Tibial nerve (tissue), 4 donors: ENCODE data around the gene RUSF1.

Experiments
- EP300 ChIP-seq, 2 donors: sonication (generic); formaldehyde crosslinking; IDR thresholded peaks; one replicate each; pipeline ENCODE4 v1.6.1; 2017; ENCODE audit warnings: antibody characterized with exemption in 2 of 2, mild to moderate bottlenecking in 1 of 2
- TF ChIP-seq, protein P1 (sequence below), 5 experiments: fragments of 200-600 bp in 3 of 5; fragments of 450-650 bp in 2 of 5; sonication (generic) in 3 of 5; IDR thresholded peaks; one replicate each; pipeline ENCODE4 v1.5.1; 2016 to 2019; ENCODE audit warnings: antibody characterized with exemption in 5 of 5, mild to moderate bottlenecking in 3 of 5, moderate library complexity in 2 of 5

DNA sequence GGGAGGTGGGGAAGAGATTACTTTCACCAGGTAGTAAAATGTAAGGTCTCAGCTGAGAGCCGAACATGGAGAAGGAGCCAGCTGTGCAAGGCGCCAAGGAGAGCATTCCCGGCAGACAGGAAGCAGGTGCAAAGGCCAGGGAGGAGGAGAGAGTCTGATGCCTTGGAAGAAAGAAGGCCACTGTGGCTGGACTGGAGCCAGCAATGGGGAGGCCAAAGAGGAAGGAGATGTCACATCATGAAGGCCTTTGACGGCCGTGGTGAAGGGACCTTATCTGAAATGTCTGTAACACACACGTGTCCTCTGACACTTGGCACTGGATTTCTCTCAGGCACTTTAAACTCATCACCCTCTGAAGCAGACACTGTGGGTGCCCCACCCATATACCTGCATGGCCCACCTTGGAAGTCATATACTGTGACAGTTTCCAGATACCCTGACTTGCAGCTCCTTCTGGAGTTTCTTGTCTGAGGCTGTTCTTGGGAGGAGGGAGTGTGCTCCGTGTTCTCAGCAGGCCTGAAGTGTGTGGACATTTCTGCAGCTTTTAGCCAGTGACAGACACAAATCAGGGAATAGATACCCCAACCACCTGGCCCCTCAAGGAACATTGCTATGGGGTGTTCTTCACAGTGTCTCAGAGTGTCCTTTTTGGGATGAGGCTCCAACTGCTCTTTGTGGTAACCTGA is 27.2 kb downstream of the RUSF1 start:
- TF ChIP-seq, protein P1, sequence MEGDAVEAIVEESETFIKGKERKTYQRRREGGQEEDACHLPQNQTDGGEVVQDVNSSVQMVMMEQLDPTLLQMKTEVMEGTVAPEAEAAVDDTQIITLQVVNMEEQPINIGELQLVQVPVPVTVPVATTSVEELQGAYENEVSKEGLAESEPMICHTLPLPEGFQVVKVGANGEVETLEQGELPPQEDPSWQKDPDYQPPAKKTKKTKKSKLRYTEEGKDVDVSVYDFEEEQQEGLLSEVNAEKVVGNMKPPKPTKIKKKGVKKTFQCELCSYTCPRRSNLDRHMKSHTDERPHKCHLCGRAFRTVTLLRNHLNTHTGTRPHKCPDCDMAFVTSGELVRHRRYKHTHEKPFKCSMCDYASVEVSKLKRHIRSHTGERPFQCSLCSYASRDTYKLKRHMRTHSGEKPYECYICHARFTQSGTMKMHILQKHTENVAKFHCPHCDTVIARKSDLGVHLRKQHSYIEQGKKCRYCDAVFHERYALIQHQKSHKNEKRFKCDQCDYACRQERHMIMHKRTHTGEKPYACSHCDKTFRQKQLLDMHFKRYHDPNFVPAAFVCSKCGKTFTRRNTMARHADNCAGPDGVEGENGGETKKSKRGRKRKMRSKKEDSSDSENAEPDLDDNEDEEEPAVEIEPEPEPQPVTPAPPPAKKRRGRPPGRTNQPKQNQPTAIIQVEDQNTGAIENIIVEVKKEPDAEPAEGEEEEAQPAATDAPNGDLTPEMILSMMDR (IDR thresholded peaks at IDR 0.05): no peak
- TF ChIP-seq EP300 (IDR thresholded peaks at IDR 0.05): no peak
